SU-DHL-6 (cell line): Measurements from ENCODE around the gene MTHFD1.

Source experiments
- H2AFZ ChIP-seq: fragments of 200-600 bp; sonication (generic); 2 replicates; pipeline ENCODE4 v1.6.1; 2014; ENCODE audit warnings: low read depth, mild to moderate bottlenecking, moderate library complexity, mixed read lengths, antibody characterized with exemption, low read length; ENCODE audit not compliant: severe bottlenecking
- H3F3A ChIP-seq: fragments of 200-600 bp; shearing (Covaris generic); 2 replicates; pipeline ENCODE4 v1.6.0; 2016; ENCODE audit warnings: antibody characterized with exemption, mild to moderate bottlenecking; ENCODE audit not compliant: insufficient read depth
- H3K27ac ChIP-seq: fragments of 200-600 bp; sonication (generic); 2 replicates; pipeline ENCODE4 v1.5.1; 2016; ENCODE audit warnings: low read depth, mild to moderate bottlenecking, low read length, moderate library complexity, mixed read lengths
- H3K27me3 ChIP-seq: fragments of 200-600 bp; sonication (generic), shearing (Covaris generic); 2 replicates; pipeline ENCODE4 v1.6.0; 2014; ENCODE audit warnings: mild to moderate bottlenecking, low read length
- H3K36me3 ChIP-seq: fragments of 200-600 bp; sonication (generic); 2 replicates; pipeline ENCODE4 v1.6.1; 2014; ENCODE audit warnings: mild to moderate bottlenecking, low read length, mixed read lengths
- H3K4me2 ChIP-seq: fragments of 300-600, 200-600 bp; shearing (Covaris generic), sonication (generic); 2 replicates; pipeline ENCODE4 v1.6.0; 2014; ENCODE audit warnings: low read length, low read depth, mild to moderate bottlenecking; ENCODE audit not compliant: poor library complexity, severe bottlenecking
- H3K4me3 ChIP-seq: fragments of 200-600 bp; sonication (generic); 2 replicates; pipeline ENCODE4 v1.5.1; 2014; ENCODE audit warnings: antibody characterized with exemption, low read length, mild to moderate bottlenecking, mixed read lengths; ENCODE audit not compliant: insufficient read depth, poor library complexity, severe bottlenecking
- H3K79me2 ChIP-seq: fragments of 200-600 bp; sonication (generic); 2 replicates; pipeline ENCODE4 v1.6.1; 2014; ENCODE audit warnings: mild to moderate bottlenecking, low read length, moderate library complexity; ENCODE audit not compliant: insufficient read depth
- H3K9ac ChIP-seq: fragments of 200-600 bp; sonication (generic); 2 replicates; pipeline ENCODE4 v1.7.0; 2014; ENCODE audit warnings: mild to moderate bottlenecking, low read length
- H3K9me2 ChIP-seq: fragments of 200-600 bp; sonication (generic); replicated peaks from 2 replicates; pipeline ENCODE4 v1.6.1; 2014; ENCODE audit warnings: low read length; ENCODE audit not compliant: insufficient read depth
- H3K9me3 ChIP-seq: fragments of 200-600 bp; sonication (generic); 2 replicates; pipeline ENCODE4 v1.6.1; 2014; ENCODE audit warnings: low read length, mixed read lengths; ENCODE audit not compliant: insufficient read depth
- H4K20me1 ChIP-seq: fragments of 200-600 bp; sonication (generic); 2 replicates; pipeline ENCODE4 v1.6.1; 2014; ENCODE audit warnings: low read depth, mild to moderate bottlenecking, antibody characterized with exemption, low read length, moderate library complexity, mixed read lengths
- EZH2phosphoT487 ChIP-seq: fragments of 200-600 bp; sonication (generic), shearing (Covaris generic); conservative IDR thresholded peaks from 2 replicates; pipeline ENCODE4 v1.6.1; 2018; ENCODE audit warnings: mild to moderate bottlenecking, antibody characterized with exemption, low read length, moderate library complexity, mixed read lengths
- TF ChIP-seq, protein P1 (sequence below): fragments of 200-600 bp; sonication (generic); IDR thresholded peaks from one replicate; pipeline ENCODE4 v1.5.1; 2017; ENCODE audit warnings: antibody characterized with exemption, mild to moderate bottlenecking, low read length, moderate library complexity; ENCODE audit not compliant: insufficient read depth, poor library complexity, severe bottlenecking

MTHFD1 gene

DNA sequence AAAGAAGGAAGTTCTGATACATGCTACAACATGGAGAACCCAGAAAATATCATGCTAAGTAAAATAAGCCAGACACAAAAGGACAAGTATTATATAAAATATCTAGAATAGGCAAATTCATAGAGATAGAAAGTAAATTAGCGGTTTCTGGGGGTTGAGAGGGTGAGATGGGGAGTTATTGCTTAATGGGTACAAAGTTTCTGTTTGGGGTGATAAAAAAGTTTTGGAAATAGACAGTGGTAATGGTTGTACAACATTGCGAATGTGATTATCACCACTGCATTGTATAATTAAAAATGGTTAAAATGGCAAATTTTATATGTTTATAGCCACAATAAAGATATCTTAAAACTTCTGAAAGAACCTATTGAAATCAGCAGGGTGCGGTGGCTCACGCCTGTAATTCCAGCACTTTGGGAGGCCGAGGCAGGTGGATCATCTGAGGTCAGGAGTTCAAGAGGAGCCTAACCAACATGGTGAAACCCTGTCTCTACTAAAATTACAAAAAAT, 100.5 kb downstream of the MTHFD1 start:
- Histone ChIP-seq H3K9me2 (no peaks in the 10 kb centered on the region), H3K79me2 (peaks cover 43% of the 10 kb centered on the region), H2AFZ (no peak overlapping the region), H3F3A (no peaks in the 10 kb centered on the region; the same call in 1 of the 2 replicates), H3K27me3 (no peaks in the 10 kb centered on the region), H3K4me3 (no peak overlapping the region), H3K9ac (no peak overlapping the region), H3K27ac (no peak overlapping the region), H3K9me3 (no peaks in the 10 kb centered on the region), H4K20me1 (no peaks in the 10 kb centered on the region), H3K36me3 (peaks cover 42% of the 10 kb centered on the region; the same call in 1 of the 2 replicates), H3K4me2 (no peak overlapping the region)
- TF ChIP-seq EZH2phosphoT487, result no peak
- TF ChIP-seq, protein P1, sequence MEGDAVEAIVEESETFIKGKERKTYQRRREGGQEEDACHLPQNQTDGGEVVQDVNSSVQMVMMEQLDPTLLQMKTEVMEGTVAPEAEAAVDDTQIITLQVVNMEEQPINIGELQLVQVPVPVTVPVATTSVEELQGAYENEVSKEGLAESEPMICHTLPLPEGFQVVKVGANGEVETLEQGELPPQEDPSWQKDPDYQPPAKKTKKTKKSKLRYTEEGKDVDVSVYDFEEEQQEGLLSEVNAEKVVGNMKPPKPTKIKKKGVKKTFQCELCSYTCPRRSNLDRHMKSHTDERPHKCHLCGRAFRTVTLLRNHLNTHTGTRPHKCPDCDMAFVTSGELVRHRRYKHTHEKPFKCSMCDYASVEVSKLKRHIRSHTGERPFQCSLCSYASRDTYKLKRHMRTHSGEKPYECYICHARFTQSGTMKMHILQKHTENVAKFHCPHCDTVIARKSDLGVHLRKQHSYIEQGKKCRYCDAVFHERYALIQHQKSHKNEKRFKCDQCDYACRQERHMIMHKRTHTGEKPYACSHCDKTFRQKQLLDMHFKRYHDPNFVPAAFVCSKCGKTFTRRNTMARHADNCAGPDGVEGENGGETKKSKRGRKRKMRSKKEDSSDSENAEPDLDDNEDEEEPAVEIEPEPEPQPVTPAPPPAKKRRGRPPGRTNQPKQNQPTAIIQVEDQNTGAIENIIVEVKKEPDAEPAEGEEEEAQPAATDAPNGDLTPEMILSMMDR, result no peak

GRCh38 chr14:64491637-64492036, 103.5 kb downstream of the MTHFD1 start:
- Histone ChIP-seq H4K20me1 (no peaks in the 10 kb centered on the region), H3K9me2 (no peaks in the 10 kb centered on the region), H3K4me3 (no peak overlapping the region), H3K36me3 (peaks cover 37% of the 10 kb centered on the region; the same call in 1 of the 2 replicates), H3F3A (no peaks in the 10 kb centered on the region; the same call in 1 of the 2 replicates), H2AFZ (no peak overlapping the region), H3K9me3 (no peaks in the 10 kb centered on the region), H3K9ac (no peak overlapping the region), H3K4me2 (no peak overlapping the region), H3K27me3 (no peaks in the 10 kb centered on the region), H3K79me2 (peaks cover 70% of the 10 kb centered on the region), H3K27ac (no peak overlapping the region)
- TF ChIP-seq EZH2phosphoT487, result no peak
- TF ChIP-seq, protein P1, result no peak

- Histone ChIP-seq H3K4me3 (no peak overlapping the region), H3K36me3 (peaks cover 35% of the 10 kb centered on the region), H3K9ac (no peak overlapping the region), H3K9me2 (no peaks in the 10 kb centered on the region), H3K79me2 (peaks cover 78% of the 10 kb centered on the region), H3K9me3 (no peaks in the 10 kb centered on the region), H3K4me2 (no peak overlapping the region), H3F3A (peaks cover 12% of the 10 kb centered on the region; the same call in 1 of the 2 replicates), H3K27me3 (no peaks in the 10 kb centered on the region), H4K20me1 (0 out of 2 replicates have a peak, but pooled peaks cover 5% of the 10 kb centered on the region), H2AFZ (no peak overlapping the region), H3K27ac (no peak overlapping the region)
- TF ChIP-seq, protein P1, result no peak
- no peak for TF ChIP-seq EZH2phosphoT487
These were observed 105.3 kb downstream of the MTHFD1 start for GRCh38 chr14:64493455-64493854.
